ENCODE results near the gene CYB5R3. TPM values are rescaled to one million over a fixed set of nuclear protein-coding genes. Genes with fewer than 3 reads are reported as not detected.

Gene CYB5R3
- total RNA-seq, 1 experiment from 2014 or later: 106 TPM

GRCh38 chr22:42601879-42602465 lies 47.2 kb downstream of the CYB5R3 start:
- Histone ChIP-seq H3F3A (ENCODE audit: insufficient read depth, low read depth) (peaks cover 5% of the 10 kb centered on the region; the same call in 1 of the 2 replicates), H3K9me3 (ENCODE audit: insufficient read depth, low read depth) (no peaks in the 10 kb centered on the region), H3K4me3 (no peak overlapping the region), H4K20me1 (ENCODE audit: insufficient read depth) (peaks cover 54% of the 10 kb centered on the region), H3K9me2 (ENCODE audit: insufficient read depth) (no peaks in the 10 kb centered on the region), H3K4me1 (replicated peaks; ENCODE audit: insufficient read depth) (no peaks in the 10 kb centered on the region), H3K27ac (no peak overlapping the region), H3K4me2 (no peak overlapping the region), H3K27me3 (ENCODE audit: insufficient read depth, low read depth) (no peaks in the 10 kb centered on the region), H2AFZ (no peak overlapping the region), H3K36me3 (ENCODE audit: low read depth) (peaks cover 52% of the 10 kb centered on the region), H3K79me2 (ENCODE audit: low read depth) (peaks cover 53% of the 10 kb centered on the region)
- POLR2A ChIA-PET (ENCODE audit: unreplicated experiment): no interaction called here
- TF ChIP-seq CTCF (conservative IDR thresholded peaks at IDR 0.05) (no peak), EZH2 (IDR thresholded peaks at IDR 0.05; ENCODE audit: low read depth) (no peak)
- DNase-seq: no peak
- intact Hi-C loops (cut with micrococcal nuclease; ENCODE audit: unreplicated experiment): no loop called here
- CTCF ChIA-PET: no interaction called here
- BruUV-seq (replicated peaks): no TSS peak

GRCh38 chr22:42596863-42597530 lies 52.2 kb downstream of the CYB5R3 start:
- no peaks in the 10 kb centered on the region for H3K27me3 ChIP-seq (ENCODE audit: insufficient read depth, low read depth)
- peaks cover 14% of the 10 kb centered on the region; the same call in 1 of the 2 replicates for H4K20me1 ChIP-seq (ENCODE audit: insufficient read depth)
- H3F3A ChIP-seq (ENCODE audit: insufficient read depth, low read depth): peaks cover 7% of the 10 kb centered on the region; the same call in 1 of the 2 replicates
- POLR2A ChIA-PET (ENCODE audit: unreplicated experiment): no interaction called here
- CTCF ChIA-PET: interaction anchor here (0.7 kb wide), 1 partner anchor 437 kb away, joined by 4 read pairs; no protein-coding TSS in a partner anchor
- no peak overlapping the region for H3K4me2 ChIP-seq
- intact Hi-C loops (cut with micrococcal nuclease; ENCODE audit: unreplicated experiment): no loop called here
- no peaks in the 10 kb centered on the region for H3K9me2 ChIP-seq (ENCODE audit: insufficient read depth)
- TF ChIP-seq EZH2 (IDR thresholded peaks at IDR 0.05; ENCODE audit: low read depth) (no peak), CTCF (conservative IDR thresholded peaks at IDR 0.05) (no peak)
- no TSS peak for BruUV-seq (replicated peaks)
- no peak overlapping the region for H3K4me3 ChIP-seq
- no peak overlapping the region for H3K27ac ChIP-seq
- peaks cover 32% of the 10 kb centered on the region for H3K36me3 ChIP-seq (ENCODE audit: low read depth)
- H3K79me2 ChIP-seq (ENCODE audit: low read depth): peaks cover 7% of the 10 kb centered on the region; the same call in 1 of the 2 replicates
- no peaks in the 10 kb centered on the region for H3K9me3 ChIP-seq (ENCODE audit: insufficient read depth, low read depth)
- no peaks in the 10 kb centered on the region for H3K4me1 ChIP-seq (replicated peaks; ENCODE audit: insufficient read depth)
- no peak for DNase-seq
- no peak overlapping the region for H2AFZ ChIP-seq

- DNase-seq: no peak
- Histone ChIP-seq H3K4me3 (no peak overlapping the region), H3K27me3 (ENCODE audit: insufficient read depth, low read depth) (no peaks in the 10 kb centered on the region), H3K27ac (no peak overlapping the region), H3K9me3 (ENCODE audit: insufficient read depth, low read depth) (no peaks in the 10 kb centered on the region), H2AFZ (no peak overlapping the region), H3K9me2 (ENCODE audit: insufficient read depth) (no peaks in the 10 kb centered on the region), H3K4me1 (replicated peaks; ENCODE audit: insufficient read depth) (no peaks in the 10 kb centered on the region), H3K4me2 (no peak overlapping the region), H3K79me2 (ENCODE audit: low read depth) (peaks cover 4% of the 10 kb centered on the region; the same call in 1 of the 2 replicates), H3F3A (ENCODE audit: insufficient read depth, low read depth) (peaks cover 7% of the 10 kb centered on the region; the same call in 1 of the 2 replicates), H3K36me3 (ENCODE audit: low read depth) (peaks cover 37% of the 10 kb centered on the region), H4K20me1 (ENCODE audit: insufficient read depth) (peaks cover 10% of the 10 kb centered on the region; the same call in 1 of the 2 replicates)
- TF ChIP-seq EZH2 (IDR thresholded peaks at IDR 0.05; ENCODE audit: low read depth) (no peak), CTCF (conservative IDR thresholded peaks at IDR 0.05) (no peak)
- CTCF ChIA-PET: no interaction called here
- BruUV-seq (replicated peaks): no TSS peak
- POLR2A ChIA-PET (ENCODE audit: unreplicated experiment): interaction anchor here (0.6 kb wide), 1 partner anchor 31 kb away, joined by 10 read pairs; no protein-coding TSS in a partner anchor
- intact Hi-C loops (cut with micrococcal nuclease; ENCODE audit: unreplicated experiment): no loop called here
Observed at GRCh38 chr22:42596336-42596735, 52.9 kb downstream of the CYB5R3 start.

Data from PC-9 (cell line).